Sigmoid colon (tissue), 7 donors: ENCODE data around the gene CLN6. TPM values are rescaled to one million over a fixed set of nuclear protein-coding genes. Genes with fewer than 3 reads are reported as not detected.

Experiments used
- DNase-seq: peaks from one replicate; pipeline ENCODE4 v3.0.0-alpha.2; 2019
- H3K27ac ChIP-seq, 4 donors: fragments of 200-600 bp; sonication (generic); one replicate each; pipeline ENCODE4 v1.5.1; 2016 to 2019; ENCODE audit warnings: mild to moderate bottlenecking in 1 of 4
- H3K27me3 ChIP-seq, 3 donors: fragments of 200-600 bp; sonication (generic); one replicate each; pipeline ENCODE4 v1.5.1; 2019; ENCODE audit warnings: mild to moderate bottlenecking in 1 of 3
- H3K36me3 ChIP-seq, 4 donors: fragments of 200-600 bp; sonication (generic); one replicate each; pipeline ENCODE4 v1.5.1; 2016 to 2019
- H3K4me1 ChIP-seq, 4 donors: fragments of 200-600 bp; sonication (generic); one replicate each; pipeline ENCODE4 v1.5.1; 2017 to 2019
- H3K4me3 ChIP-seq, 4 donors: fragments of 200-600 bp; sonication (generic); one replicate each; pipeline ENCODE4 v1.5.1; 2017 to 2019; ENCODE audit warnings: mild to moderate bottlenecking in 2 of 4, moderate library complexity in 1 of 4
- H3K9me3 ChIP-seq, 4 donors: fragments of 200-600 bp in 3 of 4; sonication (generic) in 3 of 4; one replicate each; pipeline versions ENCODE4 v1.5.1 to v1.6.1; 2013 to 2019
- CTCF ChIP-seq, 4 experiments: fragments of 450-650 bp in 3 of 4; fragments of 200-600 bp in 1 of 4; IDR thresholded peaks; one replicate each; pipeline ENCODE4 v1.5.1; 2016 to 2019; ENCODE audit warnings: antibody characterized with exemption in 4 of 4, mild to moderate bottlenecking in 3 of 4, moderate library complexity in 2 of 4
- EP300 ChIP-seq, 4 donors: sonication (generic); formaldehyde crosslinking; IDR thresholded peaks; one replicate each; pipeline ENCODE4 v1.6.1; 2017; ENCODE audit warnings: antibody characterized with exemption in 4 of 4
- POLR2A ChIP-seq, 2 donors: fragments of 450-650 bp; IDR thresholded peaks; one replicate each; pipeline ENCODE4 v1.6.1; 2016; ENCODE audit warnings: antibody characterized with exemption in 2 of 2, mild to moderate bottlenecking in 2 of 2, moderate library complexity in 2 of 2
- POLR2AphosphoS5 ChIP-seq, 4 donors: sonication (generic); formaldehyde crosslinking; IDR thresholded peaks; one replicate each; pipeline ENCODE4 v1.6.1; 2017; ENCODE audit warnings: antibody characterized with exemption in 4 of 4
- WGBS, 2 donors: extraction: QIAGEN DNeasy Blood & Tissue Kit; methylation state at CpG; one replicate each; pipeline ENCODE4 v1.1.7; 2013; 5-methylcytosine and 5-hydroxymethylcytosine counted together
- intact Hi-C: fragments of 100-400 bp; cut with DNase I; formaldehyde crosslinking; loops from one replicate; pipeline ENCODE4 v1.15.1; 2023
- polyA plus RNA-seq, 3 donors: library from polyadenylated mRNA; stranded (reverse); fragments of 200-250 nt; gene quantifications; one replicate each; pipeline ENCODE4 v1.2.3, GENCODE V29; 2013
- total RNA-seq, 4 donors: library from RNA; depleted of rRNA; stranded (reverse); fragments of >200 nt; gene quantifications; one replicate each; pipeline ENCODE4 v1.1.0, GENCODE V29; 2016
- donor health status: healthy with polysubstance abuse.
- donor health status: Bipolar disorder and iron deficiency.
- donor health status: healthy.

Gene CLN6
- total and polyA plus RNA-seq, 7 donors = 5.4 to 43.3 (median 10.4) TPM

- H3K4me1 ChIP-seq = peaks cover 0 to 57% (median 29%) of the 10 kb centered on the region in 4 donors
- intact Hi-C loops = no loop called here
- H3K27ac ChIP-seq = peak overlapping the region; percentile 81 to 98 (median 84)
- no peaks in the 10 kb centered on the region for H3K9me3 ChIP-seq
- no peaks in the 10 kb centered on the region for H3K27me3 ChIP-seq
- H3K36me3 ChIP-seq = no peaks in the 10 kb centered on the region
- no peak for DNase-seq
- 83 to 84% methylated on average over 1 of the region's 1 CpG for WGBS, 2 donors
- TF ChIP-seq POLR2A (IDR thresholded peaks at IDR 0.05) (no peak), CTCF (IDR thresholded peaks at IDR 0.05) (no peak), POLR2AphosphoS5 (IDR thresholded peaks at IDR 0.05) (peak in 1 of 4 donors; percentile 22), EP300 (IDR thresholded peaks at IDR 0.05) (no peak)
- no peak overlapping the region for H3K4me3 ChIP-seq
Observed at GRCh38 chr15:68272721-68273271, 43.3 kb upstream of the CLN6 start.

- intact Hi-C loops = no loop called here
- H3K9me3 ChIP-seq = no peaks in the 10 kb centered on the region
- H3K27me3 ChIP-seq = no peaks in the 10 kb centered on the region
- H3K4me3 ChIP-seq = peak overlapping the region in 1 of 4 donors; percentile 4
- WGBS, 2 donors = 72 to 77% methylated on average over 11 of the region's 11 CpGs
- peak overlapping the region; percentile 81 to 98 (median 84) for H3K27ac ChIP-seq
- DNase-seq = no peak
- TF ChIP-seq POLR2A (IDR thresholded peaks at IDR 0.05) (no peak), POLR2AphosphoS5 (IDR thresholded peaks at IDR 0.05) (peak in 1 of 4 donors; percentile 17)
- H3K36me3 ChIP-seq = no peaks in the 10 kb centered on the region
- peaks cover 0 to 57% (median 29%) of the 10 kb centered on the region in 4 donors for H3K4me1 ChIP-seq
Observed at GRCh38 chr15:68271854-68272471, 42.4 kb upstream of the CLN6 start.

GRCh38 chr15:68268405-68268804 is 38.9 kb upstream of the CLN6 start:
- no peak for TF ChIP-seq POLR2A (IDR thresholded peaks at IDR 0.05)
- TF ChIP-seq CTCF (IDR thresholded peaks at IDR 0.05) = no peak
- no peak for TF ChIP-seq POLR2AphosphoS5 (IDR thresholded peaks at IDR 0.05)
- TF ChIP-seq EP300 (IDR thresholded peaks at IDR 0.05) = no peak
- Histone ChIP-seq H3K36me3 (no peaks in the 10 kb centered on the region), H3K4me1 (peaks cover 0 to 26% (median 19%) of the 10 kb centered on the region in 4 donors), H3K9me3 (no peaks in the 10 kb centered on the region), H3K4me3 (no peak overlapping the region), H3K27ac (no peak overlapping the region), H3K27me3 (no peaks in the 10 kb centered on the region)
- DNase-seq = no peak
- 47 to 48% methylated on average over 3 of the region's 3 CpGs for WGBS, 2 donors
- intact Hi-C loops = no loop called here

GRCh38 chr15:68265674-68266073 is 36.1 kb upstream of the CLN6 start:
- Histone ChIP-seq H3K4me3 (no peak overlapping the region), H3K27ac (no peak overlapping the region), H3K4me1 (no peaks in the 10 kb centered on the region), H3K9me3 (no peaks in the 10 kb centered on the region), H3K27me3 (no peaks in the 10 kb centered on the region), H3K36me3 (no peaks in the 10 kb centered on the region)
- DNase-seq = no peak
- intact Hi-C loops = no loop called here
- TF ChIP-seq POLR2A (IDR thresholded peaks at IDR 0.05) (no peak), CTCF (IDR thresholded peaks at IDR 0.05) (no peak), POLR2AphosphoS5 (IDR thresholded peaks at IDR 0.05) (no peak), EP300 (IDR thresholded peaks at IDR 0.05) (no peak)
- 76 to 81% methylated on average over 3 of the region's 3 CpGs for WGBS, 2 donors

GRCh38 chr15:68265081-68265480 is 35.6 kb upstream of the CLN6 start:
- 51 to 73% methylated on average over 4 of the region's 4 CpGs for WGBS, 2 donors
- DNase-seq = no peak
- intact Hi-C loops = no loop called here

More at GRCh38 chr15:68265081-68265480, 35.6 kb upstream of the CLN6 start:
- Histone ChIP-seq H3K4me1 (no peaks in the 10 kb centered on the region), H3K4me3 (no peak overlapping the region), H3K9me3 (no peaks in the 10 kb centered on the region), H3K27me3 (no peaks in the 10 kb centered on the region), H3K36me3 (no peaks in the 10 kb centered on the region), H3K27ac (no peak overlapping the region)
- no peak for TF ChIP-seq POLR2A (IDR thresholded peaks at IDR 0.05)
- no peak for TF ChIP-seq CTCF (IDR thresholded peaks at IDR 0.05)
- TF ChIP-seq POLR2AphosphoS5 (IDR thresholded peaks at IDR 0.05) = no peak
- no peak for TF ChIP-seq EP300 (IDR thresholded peaks at IDR 0.05)
